GM12892 (cell line): Measurements from ENCODE around the gene VPS13D.

Experiments used
- POLR2A ChIP-seq: IDR thresholded peaks from 2 replicates; pipeline ENCODE4 v1.6.1; 2011; ENCODE audit warnings: low read depth, low read length, control low read depth
- POLR2AphosphoS5 ChIP-seq: IDR thresholded peaks from 2 replicates; pipeline ENCODE4 v1.6.1; 2011; ENCODE audit warnings: low read depth, low read length, control low read depth

GRCh38 chr1:12231276-12231595 lies 1.4 kb downstream of the VPS13D start:
- no peak for TF ChIP-seq POLR2A
- no peak for TF ChIP-seq POLR2AphosphoS5
